Gastroesophageal sphincter (tissue), 3 donors: ENCODE data around the gene TRIM45.

ENCODE experiments used
- EP300 ChIP-seq: sonication (generic); formaldehyde crosslinking; IDR thresholded peaks from one replicate; pipeline ENCODE4 v1.6.1; 2017; ENCODE audit warnings: antibody characterized with exemption, mild to moderate bottlenecking
- POLR2A ChIP-seq, 2 donors: fragments of 450-650 bp; IDR thresholded peaks; one replicate each; pipeline ENCODE4 v1.6.1; 2017; ENCODE audit warnings: antibody characterized with exemption in 2 of 2, mild to moderate bottlenecking in 2 of 2, moderate library complexity in 1 of 2
- POLR2AphosphoS5 ChIP-seq: sonication (generic); formaldehyde crosslinking; IDR thresholded peaks from one replicate; pipeline ENCODE4 v1.6.1; 2017; ENCODE audit warnings: antibody characterized with exemption
- TF ChIP-seq, protein P1 (sequence below), 4 experiments: fragments of 200-600 bp in 2 of 4; fragments of 450-650 bp in 2 of 4; sonication (generic) in 1 of 4; IDR thresholded peaks; one replicate each; pipeline ENCODE4 v1.5.1; 2017 to 2019; ENCODE audit warnings: antibody characterized with exemption in 4 of 4, mild to moderate bottlenecking in 2 of 4, moderate library complexity in 2 of 4

- TF ChIP-seq, protein P1, sequence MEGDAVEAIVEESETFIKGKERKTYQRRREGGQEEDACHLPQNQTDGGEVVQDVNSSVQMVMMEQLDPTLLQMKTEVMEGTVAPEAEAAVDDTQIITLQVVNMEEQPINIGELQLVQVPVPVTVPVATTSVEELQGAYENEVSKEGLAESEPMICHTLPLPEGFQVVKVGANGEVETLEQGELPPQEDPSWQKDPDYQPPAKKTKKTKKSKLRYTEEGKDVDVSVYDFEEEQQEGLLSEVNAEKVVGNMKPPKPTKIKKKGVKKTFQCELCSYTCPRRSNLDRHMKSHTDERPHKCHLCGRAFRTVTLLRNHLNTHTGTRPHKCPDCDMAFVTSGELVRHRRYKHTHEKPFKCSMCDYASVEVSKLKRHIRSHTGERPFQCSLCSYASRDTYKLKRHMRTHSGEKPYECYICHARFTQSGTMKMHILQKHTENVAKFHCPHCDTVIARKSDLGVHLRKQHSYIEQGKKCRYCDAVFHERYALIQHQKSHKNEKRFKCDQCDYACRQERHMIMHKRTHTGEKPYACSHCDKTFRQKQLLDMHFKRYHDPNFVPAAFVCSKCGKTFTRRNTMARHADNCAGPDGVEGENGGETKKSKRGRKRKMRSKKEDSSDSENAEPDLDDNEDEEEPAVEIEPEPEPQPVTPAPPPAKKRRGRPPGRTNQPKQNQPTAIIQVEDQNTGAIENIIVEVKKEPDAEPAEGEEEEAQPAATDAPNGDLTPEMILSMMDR (IDR thresholded peaks at IDR 0.05) = no peak
- TF ChIP-seq POLR2A (IDR thresholded peaks at IDR 0.05) (no peak), EP300 (no peak), POLR2AphosphoS5 (no peak)
Measured at GRCh38 chr1:117112047-117112717, 9.4 kb downstream of the TRIM45 start.
